Neuronal stem cell (in vitro differentiated cells): ENCODE measurements around the gene CNTD1. TPM values are rescaled to one million over a fixed set of nuclear protein-coding genes. Genes with fewer than 3 reads are reported as not detected.

ENCODE experiments used
- small RNA-seq: library from polyadenylated mRNA; stranded (forward); fragments of <200 nt; extraction: miRNeasy Mini kit (QIAGEN cat#:217004); gene quantifications from one replicate; pipeline ENCODE3, GENCODE V24; 2013; ENCODE audit not compliant: insufficient read depth

CNTD1 gene

Small RNA genes within 50 kb of the gene (small RNA-seq; reads per million reads assigned to genes)
- gene HMGN2P15: not detected
- not detected for gene MIR6781
